ENCODE data around the gene ZDHHC14. TPM values are rescaled to one million over a fixed set of nuclear protein-coding genes. Genes with fewer than 3 reads are reported as not detected.

ZDHHC14 gene
- total and polyA plus RNA-seq, 2 of the 8 experiments (the other 6 are each of a cell fraction or from before 2014, with no cell fraction given) = 2.9 to 5.3 TPM

DNA sequence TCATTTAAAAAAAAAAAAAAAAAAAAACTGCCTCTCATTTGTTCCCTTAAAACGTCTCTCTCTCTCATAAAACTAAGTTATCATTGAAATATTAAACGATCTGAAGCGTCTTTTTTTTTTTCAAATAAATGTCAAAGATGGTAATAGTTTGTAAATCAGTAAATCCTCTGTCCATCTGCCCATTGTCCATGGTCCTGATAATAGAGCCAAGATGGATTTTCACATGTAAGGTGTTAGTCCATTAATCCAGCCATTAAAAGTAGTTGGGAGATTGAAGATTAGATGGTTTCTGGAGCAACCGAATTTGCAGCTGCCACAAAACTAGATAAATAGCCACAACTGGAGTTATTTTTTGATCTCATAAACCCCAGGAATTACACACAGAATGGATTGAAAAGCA, 296.2 kb downstream of the ZDHHC14 start:
- Histone ChIP-seq H2AK5ac (ENCODE audit: low read depth, low read length) (no peak overlapping the region), H2AFZ (ENCODE audit: low read length) (no peak overlapping the region), H4K20me1 (replicated peaks in 1 of 2; ENCODE audit: control insufficient read depth in 1 of 2, insufficient read depth in 2 of 2, low read length in 2 of 2) (no peaks in the 10 kb centered on the region), H3K9me3 (ENCODE audit: insufficient read depth in 2 of 2, low read depth in 1 of 2, low read length in 1 of 2) (no peaks in the 10 kb centered on the region), H3K23me2 (ENCODE audit: low read depth, low read length) (no peaks in the 10 kb centered on the region), H4K91ac (replicated peaks; ENCODE audit: insufficient read length, low read length) (no peak overlapping the region), H3K4me1 (replicated peaks in 1 of 4; ENCODE audit: control insufficient read depth in 3 of 4, insufficient read depth in 4 of 4, low read length in 3 of 4) (no peaks in the 10 kb centered on the region), H4K5ac (ENCODE audit: insufficient read length, low read depth, low read length) (no peak overlapping the region), H3K4ac (replicated peaks; ENCODE audit: insufficient read length, low read depth, low read length) (no peak overlapping the region), H2BK5ac (ENCODE audit: low read depth, low read length) (no peak overlapping the region), H3K27me3 (replicated peaks in 1 of 4; ENCODE audit: control insufficient read depth in 3 of 4, extremely low read depth in 1 of 4, insufficient read depth in 3 of 4, low read length in 3 of 4) (no peaks in the 10 kb centered on the region), H3K4me2 (ENCODE audit: insufficient read depth in 1 of 2, low read depth in 2 of 2, low read length in 2 of 2) (no peak overlapping the region), H2BK15ac (ENCODE audit: low read length) (no peak overlapping the region), H3K27ac (ENCODE audit: low read depth, low read length) (no peak overlapping the region), H3K23ac (ENCODE audit: insufficient read length) (no peak overlapping the region), H3K79me2 (ENCODE audit: control insufficient read depth in 1 of 2, insufficient read depth in 2 of 2, low read length in 2 of 2) (no peaks in the 10 kb centered on the region), H2BK120ac (replicated peaks; ENCODE audit: low read depth, low read length) (no peak overlapping the region), H3K18ac (ENCODE audit: extremely low read depth, low read length) (no peak overlapping the region), H3K56ac (replicated peaks; ENCODE audit: insufficient read length, low read depth, low read length) (no peak overlapping the region), H3K4me3 (ENCODE audit: extremely low read depth in 1 of 4, insufficient read depth in 2 of 4, low read depth in 3 of 4, low read length in 4 of 4) (no peak overlapping the region), H4K8ac (ENCODE audit: extremely low read depth, insufficient read depth, low read length) (no peak overlapping the region), H3K79me1 (ENCODE audit: low read depth, low read length) (no peaks in the 10 kb centered on the region), H3K9ac (replicated peaks in 1 of 4; ENCODE audit: extremely low read depth in 1 of 4, low read depth in 3 of 4, low read length in 3 of 4) (no peak overlapping the region), H2BK12ac (ENCODE audit: low read depth, low read length) (no peak overlapping the region), H3K36me3 (ENCODE audit: control insufficient read depth in 2 of 4, insufficient read depth in 4 of 4, low read length in 3 of 4) (no peaks in the 10 kb centered on the region), H3K14ac (ENCODE audit: insufficient read length) (no peak overlapping the region), H2BK20ac (ENCODE audit: low read length) (no peak overlapping the region)
- CTCF ChIA-PET (ENCODE audit: partially characterized antibody) = no interaction called here
- DNase-seq (ENCODE audit: low read depth in 1 of 2, low spot score in 2 of 2) = no peak
- 93 to 100% methylated on average over 1 to 4 of the region's 4 CpGs for WGBS, 2 experiments (ENCODE audit: extremely low coverage in 1 of 2, insufficient coverage in 1 of 2, insufficient read length in 1 of 2, insufficient replicate concordance in 2 of 2, low coverage in 1 of 2, low lambda C conversion rate in 2 of 2, missing lambda C conversion rate in 1 of 2)
- TF ChIP-seq CBX5 (IDR thresholded peaks at IDR 0.05; ENCODE audit: low read depth, low read length) (no peak), SAP30 (IDR thresholded peaks at IDR 0.05; ENCODE audit: insufficient read depth, insufficient replicate concordance, low read length) (no peak), TAF7 (optimal IDR thresholded peaks at IDR 0.05; ENCODE audit: borderline replicate concordance, low read depth, low read length) (no peak)
- FAIRE-seq = no peak
- POLR2A ChIA-PET (ENCODE audit: partially characterized antibody) = no interaction called here
